ENCODE results near the gene TCF4. TPM values are rescaled to one million over a fixed set of nuclear protein-coding genes. Genes with fewer than 3 reads are reported as not detected.

TCF4 gene
- total RNA-seq, 1 experiment from 2014 or later: 104 TPM

- no peak for ATAC-seq
- no peaks in the 10 kb centered on the region for H3K9me3 Mint-ChIP-seq
- H3K36me3 Mint-ChIP-seq: peaks cover 42% of the 10 kb centered on the region
- no peak overlapping the region for H3K4me3 Mint-ChIP-seq
- ChIA-PET CTCF (no interaction called here), POLR2A (no interaction called here)
- no peak for TF ChIP-seq ZNF416 (CRISPR knock-in tag; IDR thresholded peaks at IDR 0.05)
- TF ChIP-seq, protein P1, sequence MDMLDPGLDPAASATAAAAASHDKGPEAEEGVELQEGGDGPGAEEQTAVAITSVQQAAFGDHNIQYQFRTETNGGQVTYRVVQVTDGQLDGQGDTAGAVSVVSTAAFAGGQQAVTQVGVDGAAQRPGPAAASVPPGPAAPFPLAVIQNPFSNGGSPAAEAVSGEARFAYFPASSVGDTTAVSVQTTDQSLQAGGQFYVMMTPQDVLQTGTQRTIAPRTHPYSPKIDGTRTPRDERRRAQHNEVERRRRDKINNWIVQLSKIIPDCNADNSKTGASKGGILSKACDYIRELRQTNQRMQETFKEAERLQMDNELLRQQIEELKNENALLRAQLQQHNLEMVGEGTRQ (CRISPR knock-in tag; IDR thresholded peaks at IDR 0.05): no peak
- TF ChIP-seq OVOL2 (CRISPR knock-in tag; IDR thresholded peaks at IDR 0.05; ENCODE audit: borderline replicate concordance): no peak
- TF ChIP-seq, protein P2, sequence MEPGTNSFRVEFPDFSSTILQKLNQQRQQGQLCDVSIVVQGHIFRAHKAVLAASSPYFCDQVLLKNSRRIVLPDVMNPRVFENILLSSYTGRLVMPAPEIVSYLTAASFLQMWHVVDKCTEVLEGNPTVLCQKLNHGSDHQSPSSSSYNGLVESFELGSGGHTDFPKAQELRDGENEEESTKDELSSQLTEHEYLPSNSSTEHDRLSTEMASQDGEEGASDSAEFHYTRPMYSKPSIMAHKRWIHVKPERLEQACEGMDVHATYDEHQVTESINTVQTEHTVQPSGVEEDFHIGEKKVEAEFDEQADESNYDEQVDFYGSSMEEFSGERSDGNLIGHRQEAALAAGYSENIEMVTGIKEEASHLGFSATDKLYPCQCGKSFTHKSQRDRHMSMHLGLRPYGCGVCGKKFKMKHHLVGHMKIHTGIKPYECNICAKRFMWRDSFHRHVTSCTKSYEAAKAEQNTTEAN (CRISPR knock-in tag; IDR thresholded peaks at IDR 0.05): no peak
- TF ChIP-seq ZBTB21 (CRISPR knock-in tag; IDR thresholded peaks at IDR 0.05; ENCODE audit: borderline replicate concordance): no peak
- TF ChIP-seq EMX1 (CRISPR knock-in tag; IDR thresholded peaks at IDR 0.05): no peak
- no peak for TF ChIP-seq MXD4 (CRISPR knock-in tag; IDR thresholded peaks at IDR 0.05; ENCODE audit: borderline replicate concordance)
- no peak for TF ChIP-seq USF1 (CRISPR knock-in tag; IDR thresholded peaks at IDR 0.05)
- TF ChIP-seq CREB1 (CRISPR knock-in tag; IDR thresholded peaks at IDR 0.05): no peak
- TF ChIP-seq, protein P3, sequence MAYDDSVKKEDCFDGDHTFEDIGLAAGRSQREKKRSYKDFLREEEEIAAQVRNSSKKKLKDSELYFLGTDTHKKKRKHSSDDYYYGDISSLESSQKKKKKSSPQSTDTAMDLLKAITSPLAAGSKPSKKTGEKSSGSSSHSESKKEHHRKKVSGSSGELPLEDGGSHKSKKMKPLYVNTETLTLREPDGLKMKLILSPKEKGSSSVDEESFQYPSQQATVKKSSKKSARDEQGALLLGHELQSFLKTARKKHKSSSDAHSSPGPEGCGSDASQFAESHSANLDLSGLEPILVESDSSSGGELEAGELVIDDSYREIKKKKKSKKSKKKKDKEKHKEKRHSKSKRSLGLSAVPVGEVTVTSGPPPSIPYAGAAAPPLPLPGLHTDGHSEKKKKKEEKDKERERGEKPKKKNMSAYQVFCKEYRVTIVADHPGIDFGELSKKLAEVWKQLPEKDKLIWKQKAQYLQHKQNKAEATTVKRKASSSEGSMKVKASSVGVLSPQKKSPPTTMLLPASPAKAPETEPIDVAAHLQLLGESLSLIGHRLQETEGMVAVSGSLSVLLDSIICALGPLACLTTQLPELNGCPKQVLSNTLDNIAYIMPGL (CRISPR knock-in tag; IDR thresholded peaks at IDR 0.05): no peak
- TF ChIP-seq ATF3 (CRISPR knock-in tag; conservative IDR thresholded peaks at IDR 0.05): no peak
- no peak for TF ChIP-seq RORB (CRISPR knock-in tag; IDR thresholded peaks at IDR 0.05)
- no peak for TF ChIP-seq FOXK1 (CRISPR knock-in tag; IDR thresholded peaks at IDR 0.05)
- no peak for TF ChIP-seq ZNF396 (CRISPR knock-in tag; IDR thresholded peaks at IDR 0.05; ENCODE audit: borderline replicate concordance)
- no peak for TF ChIP-seq TEAD1 (CRISPR knock-in tag; IDR thresholded peaks at IDR 0.05)
- no peak for TF ChIP-seq JAZF1 (CRISPR knock-in tag; IDR thresholded peaks at IDR 0.05)
- TF ChIP-seq MYBL2 (CRISPR knock-in tag; IDR thresholded peaks at IDR 0.05): no peak
- no peak for TF ChIP-seq NR1H2 (CRISPR knock-in tag; IDR thresholded peaks at IDR 0.05)
- no peaks in the 10 kb centered on the region for H3K27me3 Mint-ChIP-seq (ENCODE audit: low read depth)
- DNase-seq (ENCODE audit: low spot score): no peak
- H3K4me1 Mint-ChIP-seq: peaks cover 18% of the 10 kb centered on the region
- H3K27ac Mint-ChIP-seq: peak overlapping the region; percentile 33
Observed at GRCh38 chr18:55256929-55257289, 331.1 kb downstream of the TCF4 start.

- ChIA-PET POLR2A (no interaction called here), CTCF (no interaction called here)
- H3K4me3 Mint-ChIP-seq: no peak overlapping the region
- DNase-seq (ENCODE audit: low spot score): no peak
- H3K27me3 Mint-ChIP-seq (ENCODE audit: low read depth): no peaks in the 10 kb centered on the region
- peak overlapping the region; percentile 13; the same call in 1 of the 2 replicates for H3K27ac Mint-ChIP-seq
- no peaks in the 10 kb centered on the region for H3K9me3 Mint-ChIP-seq
- H3K4me1 Mint-ChIP-seq: peaks cover 20% of the 10 kb centered on the region
- H3K36me3 Mint-ChIP-seq: peaks cover 41% of the 10 kb centered on the region
- ATAC-seq: no peak
- TF ChIP-seq FOXK1 (CRISPR knock-in tag; IDR thresholded peaks at IDR 0.05): no peak
- TF ChIP-seq ZNF138 (CRISPR knock-in tag; conservative IDR thresholded peaks at IDR 0.05): no peak
- TF ChIP-seq ZNF219 (CRISPR knock-in tag; IDR thresholded peaks at IDR 0.05; ENCODE audit: borderline replicate concordance): no peak
- TF ChIP-seq, protein P2 (CRISPR knock-in tag; IDR thresholded peaks at IDR 0.05): no peak
- TF ChIP-seq, protein P3 (CRISPR knock-in tag; IDR thresholded peaks at IDR 0.05): no peak
- no peak for TF ChIP-seq CTCF (IDR thresholded peaks at IDR 0.05)
- TF ChIP-seq TEAD4 (CRISPR knock-in tag; IDR thresholded peaks at IDR 0.05): no peak
- TF ChIP-seq, protein P4, sequence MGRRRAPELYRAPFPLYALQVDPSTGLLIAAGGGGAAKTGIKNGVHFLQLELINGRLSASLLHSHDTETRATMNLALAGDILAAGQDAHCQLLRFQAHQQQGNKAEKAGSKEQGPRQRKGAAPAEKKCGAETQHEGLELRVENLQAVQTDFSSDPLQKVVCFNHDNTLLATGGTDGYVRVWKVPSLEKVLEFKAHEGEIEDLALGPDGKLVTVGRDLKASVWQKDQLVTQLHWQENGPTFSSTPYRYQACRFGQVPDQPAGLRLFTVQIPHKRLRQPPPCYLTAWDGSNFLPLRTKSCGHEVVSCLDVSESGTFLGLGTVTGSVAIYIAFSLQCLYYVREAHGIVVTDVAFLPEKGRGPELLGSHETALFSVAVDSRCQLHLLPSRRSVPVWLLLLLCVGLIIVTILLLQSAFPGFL (CRISPR knock-in tag; IDR thresholded peaks at IDR 0.05; ENCODE audit: borderline replicate concordance): no peak
- no peak for TF ChIP-seq CBFB (CRISPR knock-in tag; IDR thresholded peaks at IDR 0.05; ENCODE audit: low read depth)
- no peak for TF ChIP-seq JUN (CRISPR knock-in tag; IDR thresholded peaks at IDR 0.05)
Observed at GRCh38 chr18:55256226-55256928, 331.6 kb downstream of the TCF4 start.

Measured in WTC11 (cell line).